GM18907 (cell line): ENCODE measurements around the gene DCAF8.

Experiments used
- ATAC-seq: cut with Tn5 transposase; IDR thresholded peaks from one replicate; pipeline ENCODE4 v1.9.1; 2021; ENCODE audit warnings: mild to moderate bottlenecking, moderate library complexity; ENCODE audit not compliant: unreplicated experiment

Gene DCAF8

DNA sequence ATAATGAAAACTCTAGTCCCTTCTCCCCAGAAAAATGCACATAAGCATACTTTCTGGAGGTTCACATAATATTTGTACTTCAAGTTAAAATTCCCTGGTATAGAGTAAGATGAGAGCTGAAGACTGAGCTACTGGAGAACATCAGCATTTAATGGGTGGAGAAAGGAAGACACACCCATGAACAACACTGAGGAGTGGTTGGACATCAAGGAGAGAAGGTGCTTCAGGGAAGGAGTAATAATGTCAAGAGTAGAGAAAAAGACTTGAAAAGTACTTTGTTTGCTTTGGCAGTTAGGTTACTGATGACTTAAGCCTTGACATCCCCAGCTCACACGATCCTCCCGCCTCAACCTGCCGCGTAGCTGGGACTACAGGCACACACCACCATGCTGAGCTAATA is 35.3 kb downstream of the DCAF8 start:
- no peak for ATAC-seq

- no peak for ATAC-seq
These were observed 35.7 kb downstream of the DCAF8 start for GRCh38 chr1:160226623-160227022.

- no peak for ATAC-seq
These were observed 37.0 kb downstream of the DCAF8 start for GRCh38 chr1:160225345-160225744.

GRCh38 chr1:160224606-160225005 is 37.7 kb downstream of the DCAF8 start:
- ATAC-seq, result no peak

GRCh38 chr1:160222546-160222945 is 39.8 kb downstream of the DCAF8 start:
- no peak for ATAC-seq

- ATAC-seq, result no peak
These were observed 41.3 kb downstream of the DCAF8 start for GRCh38 chr1:160221089-160221488.

DNA sequence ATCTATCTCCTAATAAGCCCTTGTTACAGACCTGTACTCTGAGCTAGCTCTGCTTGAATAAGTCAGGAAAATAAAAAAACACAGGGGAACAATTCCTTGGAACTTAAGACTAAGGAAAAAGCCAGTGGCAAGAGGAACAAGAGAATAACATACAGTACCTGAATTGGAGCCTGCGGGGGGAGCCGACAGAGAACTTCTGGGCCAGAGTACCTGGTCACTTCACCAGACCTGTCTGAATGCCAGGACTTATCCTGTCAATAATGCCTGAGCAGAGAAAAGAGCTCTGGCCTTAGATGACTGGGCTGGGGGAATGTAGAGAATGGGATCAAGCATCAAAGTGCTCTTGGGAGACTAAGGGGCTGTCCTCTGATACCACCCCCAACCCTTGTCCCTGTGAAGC is 42.0 kb downstream of the DCAF8 start:
- no peak for ATAC-seq

GRCh38 chr1:160219062-160219929 is 43.1 kb downstream of the DCAF8 start:
- ATAC-seq, result no peak

DNA sequence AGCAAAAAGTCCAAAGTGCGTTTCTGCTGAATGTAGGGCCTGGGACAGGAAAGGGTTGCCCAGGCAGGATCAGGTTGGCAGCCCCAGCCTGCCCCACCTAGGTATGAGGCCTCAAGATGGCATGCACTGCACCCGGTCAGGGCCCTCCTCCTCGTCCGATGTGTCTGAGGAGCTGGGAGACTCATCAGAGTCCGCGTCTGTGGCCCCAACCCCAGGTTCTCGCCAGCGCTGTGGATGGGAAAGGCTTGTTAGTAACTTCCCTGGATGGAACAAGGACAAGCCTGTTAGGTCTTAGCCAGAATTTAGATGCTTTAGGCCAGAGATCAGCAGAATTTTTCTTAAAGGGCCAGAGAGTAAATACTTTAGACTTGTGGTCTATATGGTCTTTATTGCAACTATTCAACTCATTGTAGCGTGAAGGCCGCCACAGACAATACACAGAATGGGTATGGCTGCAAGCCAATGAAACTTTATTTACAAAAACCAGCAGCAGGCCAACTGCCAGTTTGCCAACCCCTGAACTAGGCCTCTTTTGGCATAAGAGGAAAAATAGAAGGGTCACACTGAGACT is 44.8 kb downstream of the DCAF8 start:
- ATAC-seq, result no peak

GRCh38 chr1:160216301-160216700 is 46.0 kb downstream of the DCAF8 start:
- ATAC-seq, result no peak

GRCh38 chr1:160214481-160215140 is 47.7 kb downstream of the DCAF8 start:
- ATAC-seq, result no peak

GRCh38 chr1:160211046-160211790 is 51.1 kb downstream of the DCAF8 start:
- ATAC-seq, result no peak

DNA sequence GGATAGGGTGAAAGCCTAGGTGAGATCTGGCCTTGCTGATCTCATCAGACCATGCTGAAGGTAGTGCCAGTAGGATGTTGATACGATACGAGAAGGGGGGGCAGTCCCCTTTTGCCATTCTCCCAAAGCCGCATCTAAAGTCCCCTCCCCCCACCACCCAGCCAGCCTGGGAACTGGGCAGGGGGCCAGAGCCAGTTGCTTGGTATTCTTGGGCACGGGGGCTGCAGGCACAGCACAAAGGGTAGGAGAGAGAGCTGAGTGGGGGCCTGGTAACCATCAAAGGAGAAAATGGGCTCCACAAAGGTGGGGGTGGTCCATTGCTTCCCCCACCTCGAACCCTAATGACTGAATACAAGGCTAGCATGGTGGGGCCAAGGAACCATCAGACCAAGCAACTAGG is 51.8 kb downstream of the DCAF8 start:
- ATAC-seq, result no peak

DNA sequence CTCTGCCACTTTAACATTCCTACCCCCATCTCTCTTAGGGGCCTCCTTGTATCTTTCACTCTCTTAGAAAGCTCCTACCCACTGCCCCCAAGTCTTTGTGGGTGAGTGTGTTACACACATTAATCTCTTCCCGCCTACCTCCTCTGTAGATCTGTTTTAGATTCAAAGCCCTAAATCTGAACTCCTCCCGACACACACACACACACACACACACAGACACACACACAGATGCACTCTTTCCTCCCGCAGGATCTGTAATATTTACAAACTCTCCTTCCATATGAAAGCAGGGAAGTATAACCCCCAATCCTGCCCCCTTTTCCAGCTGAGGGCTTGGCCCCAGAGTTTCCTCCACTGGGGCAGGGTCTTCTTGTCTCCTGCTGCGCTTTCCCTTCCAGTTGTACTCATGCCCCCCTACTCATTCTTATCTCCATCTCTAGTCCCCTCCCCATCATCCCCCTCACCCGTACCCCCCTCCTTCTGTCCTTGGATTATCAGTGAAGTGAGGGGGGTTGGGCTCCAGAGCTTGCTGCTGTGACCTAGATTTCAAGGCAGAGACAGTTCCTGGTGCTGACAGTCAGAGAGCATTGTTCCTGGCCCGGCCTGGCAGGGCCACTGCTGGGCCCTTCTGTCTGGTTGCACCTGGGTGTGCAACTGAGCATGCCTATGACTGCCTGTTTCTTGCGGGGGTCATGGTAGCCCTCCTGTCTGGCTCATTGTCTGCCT is 52.9 kb downstream of the DCAF8 start:
- no peak for ATAC-seq

- ATAC-seq, result no peak
These were observed 53.6 kb downstream of the DCAF8 start for GRCh38 chr1:160208557-160209320.

DNA sequence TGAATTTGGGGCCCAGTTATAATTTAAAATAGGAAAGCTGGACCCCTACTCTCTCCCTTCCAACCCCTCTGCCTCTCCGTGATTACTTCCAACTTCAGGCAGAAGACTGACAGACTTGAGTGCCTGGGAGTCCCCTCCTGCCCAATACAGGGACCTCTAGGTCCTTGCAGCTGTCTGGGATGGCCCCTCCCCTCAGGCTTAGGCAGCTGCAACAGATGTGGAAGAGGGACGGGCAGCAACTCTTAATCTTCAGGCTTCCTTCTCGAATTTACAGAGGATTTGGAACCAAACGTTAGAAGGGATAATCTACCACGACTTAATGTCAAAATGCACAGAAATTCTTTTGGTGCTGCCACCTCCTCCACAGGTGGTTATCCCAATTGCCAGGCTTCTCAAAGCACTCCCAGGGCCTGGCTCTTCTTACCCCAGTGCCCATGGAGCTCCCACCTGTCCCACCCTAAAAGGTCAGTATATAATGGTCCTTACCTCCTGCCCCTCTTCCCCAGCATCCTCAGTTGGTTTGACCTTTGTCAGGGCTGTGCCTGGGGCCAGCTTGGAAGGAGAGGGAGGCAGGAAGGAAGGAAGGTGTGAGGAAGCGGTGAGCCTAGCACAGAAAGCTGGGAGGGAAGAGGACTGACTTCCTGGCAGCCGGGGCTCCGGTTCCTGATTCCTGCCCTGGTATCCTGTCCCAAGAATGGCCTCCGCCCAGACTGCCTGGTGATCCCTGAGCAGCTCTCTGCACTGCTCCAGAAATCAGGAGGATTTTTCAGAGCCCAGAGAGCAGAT is 54.4 kb downstream of the DCAF8 start:
- ATAC-seq, result no peak

DNA sequence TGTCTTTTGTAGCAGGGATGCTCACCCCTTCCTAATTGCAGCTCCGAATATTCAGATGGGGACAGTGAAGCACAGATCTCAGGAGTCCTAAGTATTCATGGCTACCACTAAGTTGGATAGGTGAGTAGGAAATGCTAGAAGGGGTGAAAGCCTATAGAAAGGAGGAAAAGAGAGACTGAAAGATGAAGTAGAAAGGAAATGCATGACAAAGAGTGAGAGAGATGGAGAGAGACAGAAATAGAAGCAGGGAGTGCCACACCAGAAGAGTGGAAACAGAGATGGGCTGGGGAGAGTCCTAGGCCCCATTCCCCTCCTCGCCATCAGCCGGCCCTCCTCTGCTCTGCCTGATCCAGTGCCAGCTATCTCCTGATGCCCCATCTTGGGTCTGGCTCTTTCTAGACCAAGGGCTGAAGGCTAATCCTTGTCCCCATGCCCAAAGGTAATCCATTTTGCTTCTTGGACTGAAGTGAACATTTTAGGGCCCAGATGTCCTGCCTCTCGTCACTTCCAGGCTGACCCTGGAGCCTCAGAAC is 55.2 kb downstream of the DCAF8 start:
- no peak for ATAC-seq

- ATAC-seq, result no peak
These were observed 55.8 kb downstream of the DCAF8 start for GRCh38 chr1:160206421-160207117.
